K562 (cell line): ENCODE results near the gene FAM53A.

ENCODE experiments used
- AFF1 ChIP-seq, 2 experiments: fragments of 450-650 bp; IDR thresholded peaks; 2 replicates each; pipeline ENCODE4 v1.6.1; 2018; ENCODE audit warnings: mild to moderate bottlenecking in 2 of 2, low read depth in 1 of 2; ENCODE audit not compliant: partially characterized antibody in 2 of 2
- CTCF ChIP-seq, 3 experiments: IDR thresholded peaks in 2 of 3; conservative IDR thresholded peaks in 1 of 3; 2 replicates each; pipeline ENCODE4 v1.5.1; 2011 to 2012; ENCODE audit warnings: low read length in 3 of 3, mild to moderate bottlenecking in 3 of 3, control low read depth in 2 of 3, improper control_type of control experiment in 1 of 3, inconsistent platforms in 1 of 3, low read depth in 1 of 3, mixed read lengths in 1 of 3, moderate library complexity in 1 of 3; ENCODE audit not compliant: insufficient read depth in 2 of 3

- TF ChIP-seq AFF1 (IDR thresholded peaks at IDR 0.05; ENCODE audit: low read depth in 1 of 2, partially characterized antibody in 2 of 2) (no peak), CTCF (IDR thresholded peaks at IDR 0.05 in 2 of 3, conservative IDR thresholded peaks at IDR 0.05 in 1 of 3; ENCODE audit: insufficient read depth in 2 of 3, low read depth in 1 of 3, low read length in 3 of 3) (no peak)
Observed at GRCh38 chr4:1633993-1634392, 50.1 kb downstream of the FAM53A start.
